ENCODE results near the gene BMP7.

DNA sequence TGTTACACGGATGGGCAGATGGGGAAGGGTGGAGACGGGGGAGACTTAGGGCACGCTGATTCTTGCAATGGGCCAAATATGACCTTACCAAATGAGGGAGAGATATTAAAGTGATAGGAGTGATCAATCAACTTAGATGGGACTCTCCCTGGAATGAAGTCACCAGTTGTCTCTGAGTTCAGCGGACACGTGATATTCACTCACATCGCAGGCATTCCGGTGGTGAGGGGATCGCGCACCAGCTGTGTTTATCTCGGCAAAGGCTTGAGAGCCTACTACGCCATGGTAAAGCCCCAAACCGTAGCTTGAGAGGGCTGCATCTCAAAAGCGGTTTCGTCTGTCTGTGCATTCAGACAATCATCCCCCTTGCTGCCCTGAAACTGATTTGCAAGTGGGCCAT, 5.5 kb downstream of the BMP7 start:
- TF ChIP-seq, protein P1, sequence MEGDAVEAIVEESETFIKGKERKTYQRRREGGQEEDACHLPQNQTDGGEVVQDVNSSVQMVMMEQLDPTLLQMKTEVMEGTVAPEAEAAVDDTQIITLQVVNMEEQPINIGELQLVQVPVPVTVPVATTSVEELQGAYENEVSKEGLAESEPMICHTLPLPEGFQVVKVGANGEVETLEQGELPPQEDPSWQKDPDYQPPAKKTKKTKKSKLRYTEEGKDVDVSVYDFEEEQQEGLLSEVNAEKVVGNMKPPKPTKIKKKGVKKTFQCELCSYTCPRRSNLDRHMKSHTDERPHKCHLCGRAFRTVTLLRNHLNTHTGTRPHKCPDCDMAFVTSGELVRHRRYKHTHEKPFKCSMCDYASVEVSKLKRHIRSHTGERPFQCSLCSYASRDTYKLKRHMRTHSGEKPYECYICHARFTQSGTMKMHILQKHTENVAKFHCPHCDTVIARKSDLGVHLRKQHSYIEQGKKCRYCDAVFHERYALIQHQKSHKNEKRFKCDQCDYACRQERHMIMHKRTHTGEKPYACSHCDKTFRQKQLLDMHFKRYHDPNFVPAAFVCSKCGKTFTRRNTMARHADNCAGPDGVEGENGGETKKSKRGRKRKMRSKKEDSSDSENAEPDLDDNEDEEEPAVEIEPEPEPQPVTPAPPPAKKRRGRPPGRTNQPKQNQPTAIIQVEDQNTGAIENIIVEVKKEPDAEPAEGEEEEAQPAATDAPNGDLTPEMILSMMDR (conservative IDR thresholded peaks at IDR 0.05; ENCODE audit: low read length) = no peak
- TF ChIP-seq EZH2phosphoT487 (IDR thresholded peaks at IDR 0.05; ENCODE audit: borderline replicate concordance, low read depth, low read length) = no peak

All from OCI-LY7 (cell line).